C4-2B (cell line): ENCODE data around the gene KCNN1.

Source experiments
- CTCF ChIP-seq: fragments of 450-650 bp; conservative IDR thresholded peaks from 2 replicates; pipeline ENCODE4 v1.5.1; 2017; ENCODE audit warnings: mild to moderate bottlenecking
- ZFX ChIP-seq: fragments of 450-650 bp; IDR thresholded peaks from 2 replicates; pipeline ENCODE4 v1.6.1; 2017

DNA sequence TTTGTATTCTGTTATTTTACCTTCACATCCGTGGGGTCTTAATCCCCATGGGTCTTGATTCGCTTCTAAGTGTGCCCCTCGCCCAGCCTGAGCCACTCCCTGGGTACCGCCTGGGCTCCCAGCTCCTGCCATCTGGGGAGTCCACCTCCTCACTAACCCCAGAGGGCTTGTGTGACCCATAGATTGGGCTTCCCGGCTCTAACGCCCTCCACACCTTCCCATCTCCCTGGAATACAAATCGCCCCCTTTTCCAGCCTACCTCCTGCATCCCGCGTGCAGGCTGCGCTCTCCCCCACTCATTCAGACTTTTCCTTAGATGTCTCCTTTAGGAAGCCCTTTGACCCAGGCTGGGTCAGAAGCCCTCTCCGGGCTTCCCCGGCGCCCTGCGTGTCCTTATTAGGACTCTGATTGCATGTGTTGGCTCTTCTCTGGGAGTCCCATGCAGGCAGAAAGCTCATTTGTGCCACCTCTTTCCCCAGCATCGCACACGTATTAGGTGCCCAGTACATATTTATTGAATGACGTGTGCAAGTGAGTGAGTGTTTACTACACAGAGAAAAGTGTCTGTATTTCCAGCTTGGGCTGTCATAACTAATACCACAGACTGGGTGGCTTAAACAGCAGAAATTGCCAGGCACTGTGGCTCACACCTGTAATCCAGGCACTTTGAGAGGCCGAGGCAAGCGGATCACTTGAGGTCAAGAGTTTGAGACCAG is 33.3 kb upstream of the KCNN1 start:
- TF ChIP-seq CTCF = no peak
- TF ChIP-seq ZFX = no peak
